GM19463 (cell line): Measurements from ENCODE around the gene PIEZO2.

Source experiments
- ATAC-seq: cut with Tn5 transposase; IDR thresholded peaks from one replicate; pipeline ENCODE4 v1.9.1; 2021; ENCODE audit warnings: mild to moderate bottlenecking, moderate library complexity; ENCODE audit not compliant: unreplicated experiment

PIEZO2 gene

DNA sequence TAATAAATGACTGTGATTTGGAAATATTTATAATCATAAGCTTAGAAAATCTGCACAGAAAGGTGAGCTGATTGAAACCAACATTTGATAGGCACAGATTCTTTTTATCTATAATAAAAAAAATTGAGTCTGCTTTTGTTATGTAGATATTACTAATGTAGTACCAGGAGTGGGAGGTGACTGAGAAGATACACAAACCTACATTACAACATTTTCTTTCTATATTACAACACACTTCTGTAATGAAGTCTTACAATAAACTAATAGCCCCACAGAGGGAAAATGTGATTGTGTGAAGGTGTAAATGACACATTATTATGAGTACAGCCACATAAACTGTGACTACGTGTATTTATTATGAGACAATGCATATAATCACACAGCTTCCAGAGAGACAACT, 241.6 kb downstream of the PIEZO2 start:
- no peak for ATAC-seq

GRCh38 chr18:10901329-10901728, 248.0 kb downstream of the PIEZO2 start:
- no peak for ATAC-seq

DNA sequence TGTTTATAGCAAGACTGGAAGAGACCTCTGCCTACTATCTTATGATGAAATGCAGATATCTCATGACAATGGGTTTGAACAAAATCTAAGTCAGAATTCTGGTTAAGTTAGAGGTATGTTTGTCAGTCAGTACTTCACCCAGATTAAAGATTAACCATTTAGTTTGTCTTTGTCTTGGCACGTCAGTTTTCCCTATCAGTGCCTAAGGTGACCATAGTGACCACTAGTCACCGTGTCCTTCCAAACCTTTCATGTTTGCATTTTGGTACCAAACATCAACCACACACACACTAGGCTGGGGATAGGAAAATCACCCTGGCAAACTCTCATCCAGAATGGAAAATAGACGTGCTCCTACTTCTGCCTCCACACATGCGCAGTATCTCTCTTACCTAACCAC, 248.9 kb downstream of the PIEZO2 start:
- ATAC-seq, result no peak

DNA sequence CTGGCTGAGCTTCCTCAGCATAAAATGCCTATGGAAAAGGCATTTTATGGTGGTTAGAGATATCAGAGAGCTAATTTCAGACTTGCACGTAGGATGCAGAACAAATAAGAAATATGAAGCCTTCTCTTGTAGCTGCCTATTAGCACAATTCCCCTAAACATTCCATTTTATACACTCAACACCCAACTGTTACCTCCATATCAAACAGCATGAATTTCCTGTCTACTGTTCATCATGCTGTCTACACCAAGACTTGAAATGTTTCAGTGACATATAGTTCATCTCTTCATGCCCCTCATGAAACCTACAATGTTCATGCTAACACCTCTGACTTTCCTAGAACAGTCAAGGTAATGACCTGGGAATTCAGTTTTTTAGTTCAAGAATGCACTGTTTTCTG, 249.9 kb downstream of the PIEZO2 start:
- no peak for ATAC-seq

- no peak for ATAC-seq
Observed at GRCh38 chr18:10898417-10898974, 250.9 kb downstream of the PIEZO2 start.

- no peak for ATAC-seq
Observed at GRCh38 chr18:10896851-10897250, 252.5 kb downstream of the PIEZO2 start.

- ATAC-seq, result no peak
Observed at GRCh38 chr18:10895976-10896375, 253.4 kb downstream of the PIEZO2 start.

- ATAC-seq, result no peak
Observed at GRCh38 chr18:10894501-10894900, 254.9 kb downstream of the PIEZO2 start.

DNA sequence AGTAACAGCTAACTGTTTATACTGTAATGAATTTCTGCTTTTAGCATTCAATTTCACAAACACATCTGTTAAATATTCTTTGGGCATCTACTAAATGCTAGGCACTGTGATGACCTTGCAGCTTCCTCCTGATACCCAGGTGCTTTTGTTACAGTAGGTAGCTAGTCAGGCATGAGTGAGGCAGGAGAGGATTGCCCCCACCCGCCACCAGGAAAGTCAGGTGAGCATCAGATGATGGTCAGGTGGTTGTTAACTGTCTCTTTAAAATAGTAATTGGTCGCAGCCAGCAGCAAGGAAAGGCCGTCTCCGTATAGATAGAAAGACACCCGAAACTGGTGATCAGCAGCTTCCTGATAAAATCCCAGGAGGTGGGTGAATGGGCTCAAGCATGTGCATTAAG, 255.6 kb downstream of the PIEZO2 start:
- no peak for ATAC-seq

GRCh38 chr18:10893196-10893595, 256.2 kb downstream of the PIEZO2 start:
- ATAC-seq, result no peak

DNA sequence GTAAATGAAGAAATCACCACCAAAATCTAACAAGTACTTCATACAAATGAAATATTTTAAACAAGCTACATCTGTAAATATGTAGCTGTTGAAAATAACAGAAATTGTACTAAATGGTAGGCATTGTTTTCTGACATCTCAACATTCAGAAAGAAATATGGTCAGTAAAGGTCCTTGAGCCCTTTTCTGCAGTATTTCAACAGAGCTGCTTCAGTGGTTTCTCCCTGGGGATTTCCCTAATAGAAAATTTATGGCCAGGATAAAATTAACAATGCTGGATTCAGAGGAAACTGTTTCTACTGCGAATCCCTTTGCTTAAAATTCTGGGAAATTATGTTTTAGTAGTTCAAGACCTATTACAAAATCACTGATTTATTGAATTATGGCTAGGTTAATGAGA, 256.6 kb downstream of the PIEZO2 start:
- ATAC-seq, result no peak

GRCh38 chr18:10890022-10890421, 259.3 kb downstream of the PIEZO2 start:
- no peak for ATAC-seq

- ATAC-seq, result peak; percentile 77
Observed at GRCh38 chr18:10878703-10879102, 270.7 kb downstream of the PIEZO2 start.

DNA sequence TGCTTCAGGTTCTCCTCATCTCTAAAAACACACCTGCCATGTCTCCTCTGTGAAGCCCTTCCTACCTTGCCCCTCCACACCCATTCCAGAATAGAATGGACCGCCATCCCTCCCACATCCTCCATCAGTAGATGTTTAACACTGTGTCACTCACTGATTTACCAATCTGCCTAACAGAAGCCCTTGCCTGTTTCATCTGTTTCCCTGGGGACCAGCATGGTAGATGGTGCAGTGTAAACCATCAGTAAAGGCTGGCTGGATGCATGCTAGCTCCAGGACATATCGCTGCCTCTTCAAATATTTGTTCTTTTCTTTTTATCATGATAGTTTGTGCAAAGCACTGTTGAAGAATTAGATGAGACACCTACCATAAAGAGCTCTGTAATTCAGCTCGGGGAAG, 271.4 kb downstream of the PIEZO2 start:
- ATAC-seq, result peak; percentile 41

- ATAC-seq, result no peak
Observed at GRCh38 chr18:10875811-10876210, 273.6 kb downstream of the PIEZO2 start.

DNA sequence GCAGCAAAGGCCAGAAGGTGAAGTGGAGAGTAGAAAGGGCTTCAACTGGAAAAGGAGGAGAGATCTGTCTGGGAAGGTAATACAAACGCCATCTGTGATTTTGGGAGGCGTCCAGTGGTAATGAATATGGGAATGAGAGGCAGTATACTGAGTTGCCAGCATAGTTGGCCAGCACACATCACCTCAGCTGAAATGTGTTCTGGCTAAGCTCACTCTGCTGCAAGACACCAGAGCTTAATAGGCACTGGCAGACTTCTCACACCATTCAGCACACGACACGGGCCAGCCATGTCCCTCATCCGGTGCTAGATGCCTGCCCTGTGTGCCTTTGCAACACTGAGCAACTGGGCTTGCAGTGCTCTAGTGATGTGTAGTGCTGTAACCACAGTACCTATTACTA, 277.1 kb downstream of the PIEZO2 start:
- no peak for ATAC-seq

- no peak for ATAC-seq
Observed at GRCh38 chr18:10864722-10865121, 284.6 kb downstream of the PIEZO2 start.

DNA sequence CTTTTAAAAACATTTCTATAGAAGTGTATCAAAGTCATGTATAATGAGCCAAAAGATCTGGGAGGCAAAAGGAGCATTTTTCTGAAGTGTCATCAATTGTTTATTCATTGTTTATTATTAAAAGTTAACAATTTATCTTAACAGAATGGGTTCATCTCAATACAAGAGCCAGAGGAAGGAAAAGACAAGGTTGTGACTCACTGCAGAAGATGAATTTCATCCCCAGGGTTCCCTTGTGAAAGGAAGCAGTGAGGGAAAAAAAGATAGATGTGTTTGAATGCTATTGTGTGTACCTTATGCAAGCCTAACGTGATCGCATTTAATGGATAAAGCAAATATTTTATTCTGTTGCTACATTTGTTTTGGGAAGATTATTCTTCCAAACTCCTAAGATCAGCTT, 286.3 kb downstream of the PIEZO2 start:
- ATAC-seq, result no peak

DNA sequence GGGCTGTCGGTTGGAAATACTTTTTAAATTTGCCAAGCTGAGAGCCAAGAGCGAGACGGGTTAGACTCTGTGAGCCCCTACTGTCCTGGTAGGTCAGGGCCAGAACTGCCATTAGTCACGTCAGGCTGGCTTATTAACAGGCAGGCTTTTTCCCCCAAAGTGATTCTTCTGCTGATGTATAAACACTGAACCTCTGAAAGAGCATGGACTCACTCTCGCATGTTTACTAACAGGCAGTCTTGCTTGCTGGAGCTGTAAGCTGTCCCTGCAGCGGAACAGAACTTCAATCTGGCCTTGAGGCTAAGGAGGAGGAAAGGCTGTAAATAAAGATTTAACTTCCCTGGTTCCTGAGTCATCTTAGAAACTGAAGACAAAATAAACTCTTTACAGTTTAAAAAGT, 288.4 kb downstream of the PIEZO2 start:
- ATAC-seq, result no peak

GRCh38 chr18:10860382-10860781, 289.0 kb downstream of the PIEZO2 start:
- ATAC-seq, result no peak

DNA sequence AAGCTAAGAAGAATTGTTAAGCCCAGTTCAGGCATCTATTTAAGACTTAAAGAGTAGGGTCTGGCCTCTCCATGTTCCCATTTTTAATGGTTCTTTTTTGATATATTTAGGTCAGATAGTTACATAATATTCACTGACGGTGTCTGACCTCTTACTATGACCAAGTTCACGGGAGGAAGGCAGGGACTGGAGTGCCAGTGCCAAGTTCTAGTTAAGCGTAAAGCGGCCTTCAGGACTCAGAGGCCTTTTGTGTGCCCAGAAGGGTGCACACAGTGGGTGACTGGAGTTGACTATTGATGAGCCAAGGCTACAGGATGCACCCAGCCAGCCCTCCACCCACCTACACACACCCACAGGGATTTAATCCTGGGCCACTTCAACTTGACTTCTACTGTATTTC, 290.9 kb downstream of the PIEZO2 start:
- ATAC-seq, result no peak

DNA sequence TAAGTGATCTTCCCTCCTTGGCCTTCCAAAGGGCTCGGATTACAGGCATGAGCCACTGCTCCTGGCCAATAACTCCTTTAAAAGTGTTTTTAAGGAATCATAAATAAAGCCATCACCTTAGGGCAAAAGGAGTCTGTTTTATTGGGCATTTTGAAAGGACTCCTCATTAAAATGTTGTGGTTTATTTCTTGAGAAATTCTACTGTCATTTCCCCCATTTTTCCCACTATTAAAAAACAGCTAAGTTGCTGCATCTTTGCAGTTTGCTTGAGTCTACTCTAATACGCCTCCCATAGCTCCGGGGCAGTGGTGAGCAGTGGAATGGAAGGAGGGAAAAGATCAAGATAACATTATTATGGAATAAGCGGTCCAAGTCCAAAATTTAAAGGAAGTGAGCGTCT, 293.2 kb downstream of the PIEZO2 start:
- no peak for ATAC-seq
